OCI-LY3 (cell line): Measurements from ENCODE around the gene AIFM1.

ENCODE experiments used
- CTCF ChIP-seq: fragments of 200-600, 300-600 bp; sonication (generic); IDR thresholded peaks from 2 replicates; pipeline ENCODE4 v1.5.1; 2014; ENCODE audit warnings: antibody characterized with exemption, low read length, low read depth
- EZH2phosphoT487 ChIP-seq: fragments of 200-600 bp; shearing (Covaris generic); IDR thresholded peaks from 2 replicates; pipeline ENCODE4 v1.6.1; 2018; ENCODE audit warnings: antibody characterized with exemption, mixed run types, low read depth

DNA sequence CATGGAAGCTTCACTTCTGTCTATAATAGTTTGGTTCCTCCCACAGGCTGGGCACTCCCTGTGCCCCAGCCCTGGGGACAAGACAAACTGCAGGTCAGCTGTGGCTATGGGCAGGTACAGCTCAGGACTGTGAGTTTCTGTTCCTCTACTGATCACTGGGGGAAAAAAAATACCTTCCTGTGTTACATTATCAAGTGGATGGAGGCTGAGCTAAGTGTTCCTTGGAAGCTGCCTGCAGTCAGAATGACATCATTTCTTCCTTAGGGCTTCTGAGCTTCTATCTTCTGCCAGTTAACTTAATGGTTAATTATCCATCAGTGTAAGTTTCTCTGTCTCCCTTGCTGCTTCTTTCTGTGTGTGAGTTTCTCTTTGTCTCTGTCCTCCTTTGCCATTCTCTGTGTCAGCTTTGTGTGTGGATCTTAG lies 10.7 kb upstream of the AIFM1 start:
- no peak for TF ChIP-seq CTCF
- TF ChIP-seq EZH2phosphoT487, result no peak
